Vagina (tissue), 2 donors: ENCODE results near the gene INAFM2. TPM values are rescaled to one million over a fixed set of nuclear protein-coding genes. Genes with fewer than 3 reads are reported as not detected.
A peak's percentile ranks its signal among the peaks of the same experiment; 100 is the strongest.

ENCODE experiments used
- DNase-seq, 2 donors: peaks; one replicate each; pipeline ENCODE4 v3.0.0-alpha.2; 2017; ENCODE audit errors: extremely low spot score in 2 of 2
- H3K27ac ChIP-seq: fragments of 200-600 bp; sonication (generic); one replicate; pipeline ENCODE4 v1.5.1; 2019
- H3K27me3 ChIP-seq: fragments of 200-600 bp; sonication (generic); one replicate; pipeline ENCODE4 v1.5.1; 2019
- H3K36me3 ChIP-seq, 2 donors: fragments of 200-600 bp; sonication (generic); one replicate each; pipeline ENCODE4 v1.5.1; 2017 to 2019
- H3K4me1 ChIP-seq: fragments of 200-600 bp; sonication (generic); one replicate; pipeline ENCODE4 v1.5.1; 2019
- H3K4me3 ChIP-seq, 2 donors: fragments of 200-600 bp; sonication (generic); 1 replicate in 1 of 2; 2 replicates in 1 of 2; pipeline ENCODE4 v1.5.1; 2016 to 2019
- H3K9me3 ChIP-seq: fragments of 200-600 bp; sonication (generic); one replicate; pipeline ENCODE4 v1.5.1; 2019
- CTCF ChIP-seq, 3 experiments: fragments of 450-650 bp in 2 of 3; fragments of 200-600 bp in 1 of 3; sonication (generic) in 1 of 3; IDR thresholded peaks; one replicate each; pipeline ENCODE4 v1.5.1; 2017 to 2019; ENCODE audit warnings: antibody characterized with exemption in 3 of 3, mild to moderate bottlenecking in 2 of 3, moderate library complexity in 2 of 3
- POLR2A ChIP-seq, 2 donors: fragments of 450-650 bp; IDR thresholded peaks; one replicate each; pipeline ENCODE4 v1.6.1; 2017; ENCODE audit warnings: antibody characterized with exemption in 2 of 2, mild to moderate bottlenecking in 2 of 2, moderate library complexity in 2 of 2
- POLR2AphosphoS5 ChIP-seq, 2 donors: sonication (generic); formaldehyde crosslinking; IDR thresholded peaks; one replicate each; pipeline ENCODE4 v1.9.0; 2017; ENCODE audit warnings: antibody characterized with exemption in 2 of 2, mild to moderate bottlenecking in 2 of 2, low read depth in 1 of 2; ENCODE audit not compliant: insufficient read depth in 1 of 2
- intact Hi-C: fragments of 100-400 bp; cut with DNase I; formaldehyde crosslinking; loops from one replicate; pipeline ENCODE4 v1.15.1; 2023
- total RNA-seq: library from RNA; depleted of rRNA; stranded (reverse); fragments of >200 nt; gene quantifications from one replicate; pipeline ENCODE4 v1.2.3, GENCODE V29; 2016

Gene INAFM2
- total RNA-seq, 1 donor from 2014 or later: 5.2 TPM

- Histone ChIP-seq H3K27ac (no peak overlapping the region), H3K4me1 (peaks cover 31% of the 10 kb centered on the region), H3K9me3 (no peaks in the 10 kb centered on the region), H3K4me3 (peak overlapping the region in 1 of 2 donors; percentile 43), H3K36me3 (peaks cover 0 to 2% of the 10 kb centered on the region in 2 donors), H3K27me3 (peaks cover 18% of the 10 kb centered on the region)
- no peak for TF ChIP-seq CTCF (IDR thresholded peaks at IDR 0.05)
- DNase-seq: no peak
- intact Hi-C loops: loop anchor here (5.0 kb wide), 1 partner anchor 141 kb away; no protein-coding TSS in a partner anchor
Observed at GRCh38 chr15:40281057-40281800, 42.3 kb upstream of the INAFM2 start.

- H3K27ac ChIP-seq: no peak overlapping the region
- no peaks in the 10 kb centered on the region for H3K36me3 ChIP-seq
- peaks cover 18% of the 10 kb centered on the region for H3K27me3 ChIP-seq
- intact Hi-C loops: loop anchor here (5.0 kb wide), 1 partner anchor 141 kb away; no protein-coding TSS in a partner anchor
- H3K9me3 ChIP-seq: no peaks in the 10 kb centered on the region
- TF ChIP-seq POLR2AphosphoS5 (IDR thresholded peaks at IDR 0.05; ENCODE audit: insufficient read depth in 1 of 2, low read depth in 1 of 2) (no peak), CTCF (IDR thresholded peaks at IDR 0.05) (no peak), POLR2A (IDR thresholded peaks at IDR 0.05) (no peak)
- DNase-seq: no peak
- H3K4me3 ChIP-seq: peak overlapping the region; percentile 41 to 43
- H3K4me1 ChIP-seq: peaks cover 31% of the 10 kb centered on the region
Observed at GRCh38 chr15:40281801-40282146, 41.7 kb upstream of the INAFM2 start.

- Histone ChIP-seq H3K4me1 (peaks cover 31% of the 10 kb centered on the region), H3K27me3 (peaks cover 18% of the 10 kb centered on the region), H3K9me3 (no peaks in the 10 kb centered on the region), H3K4me3 (peak overlapping the region; percentile 41 to 43), H3K36me3 (no peaks in the 10 kb centered on the region), H3K27ac (no peak overlapping the region)
- TF ChIP-seq CTCF (IDR thresholded peaks at IDR 0.05) (peak in 1 of 3 experiments; percentile 13), POLR2AphosphoS5 (IDR thresholded peaks at IDR 0.05; ENCODE audit: insufficient read depth in 1 of 2, low read depth in 1 of 2) (no peak)
- no peak for DNase-seq
- intact Hi-C loops: loop anchor here (5.0 kb wide), 1 partner anchor 140 kb away; no protein-coding TSS in a partner anchor
Observed at GRCh38 chr15:40282147-40282868, 41.2 kb upstream of the INAFM2 start.

GRCh38 chr15:40282869-40283614 lies 40.5 kb upstream of the INAFM2 start, which contains the start of gene ANKRD63:
TSS of gene ANKRD63 (minus strand) at chr15:40283064. CDS start at chr15:40282586, 478 bp downstream.
- DNase-seq: no peak
- Histone ChIP-seq H3K27ac (no peak within 1 kb of the TSS), H3K4me3 (peak within 1 kb of the TSS; percentile 41 to 43), H3K9me3 (no peaks in the 10 kb centered on the region), H3K36me3 (no peaks in the 10 kb centered on the region), H3K4me1 (peaks cover 31% of the 10 kb centered on the region), H3K27me3 (peaks cover 18% of the 10 kb centered on the region)
- intact Hi-C loops: loop anchor here (5.0 kb wide), 1 partner anchor 139 kb away; no protein-coding TSS in a partner anchor
- TF ChIP-seq POLR2AphosphoS5 (IDR thresholded peaks at IDR 0.05; ENCODE audit: insufficient read depth in 1 of 2, low read depth in 1 of 2) (no peak), POLR2A (IDR thresholded peaks at IDR 0.05) (no peak), CTCF (IDR thresholded peaks at IDR 0.05) (no peak)
